IMR-90 (cell line): ENCODE results near the gene NCS1.

ENCODE experiments used
- BHLHE40 ChIP-seq: fragments of 150-350 bp; IDR thresholded peaks from 2 replicates; pipeline ENCODE4 v1.6.1; 2016; ENCODE audit warnings: mild to moderate bottlenecking, low read depth, low read length
- CEBPB ChIP-seq: IDR thresholded peaks from 2 replicates; pipeline ENCODE4 v1.6.1; 2012; ENCODE audit warnings: low read depth, low read length, improper control_type of control experiment
- CHD1 ChIP-seq: IDR thresholded peaks from 2 replicates; pipeline ENCODE4 v1.6.1; 2012; ENCODE audit warnings: low read depth, low read length, improper control_type of control experiment
- MAFK ChIP-seq: IDR thresholded peaks from 2 replicates; pipeline ENCODE4 v1.6.1; 2012; ENCODE audit warnings: low read depth, low read length, improper control_type of control experiment
- MAZ ChIP-seq: IDR thresholded peaks from 2 replicates; pipeline ENCODE4 v1.6.1; 2012; ENCODE audit warnings: low read depth, mild to moderate bottlenecking, low read length, improper control_type of control experiment, moderate library complexity, borderline replicate concordance
- NFE2L2 ChIP-seq: fragments of 150-350 bp; IDR thresholded peaks from 2 replicates; pipeline ENCODE4 v1.6.1; 2016; ENCODE audit warnings: low read depth, mild to moderate bottlenecking, low read length
- POLR2A ChIP-seq: IDR thresholded peaks from 2 replicates; pipeline ENCODE4 v1.6.1; 2012; ENCODE audit warnings: mild to moderate bottlenecking, low read depth, low read length
- RAD21 ChIP-seq: IDR thresholded peaks from 2 replicates; pipeline ENCODE4 v1.6.1; 2012; ENCODE audit warnings: low read length, improper control_type of control experiment
- RCOR1 ChIP-seq: IDR thresholded peaks from 2 replicates; pipeline ENCODE4 v1.6.1; 2012; ENCODE audit warnings: mild to moderate bottlenecking, low read length, improper control_type of control experiment; ENCODE audit not compliant: insufficient replicate concordance
- RFX5 ChIP-seq: IDR thresholded peaks from 2 replicates; pipeline ENCODE4 v1.8.0; 2012; ENCODE audit warnings: low read depth, mild to moderate bottlenecking, low read length, moderate library complexity
- SMC3 ChIP-seq: fragments of 150-350 bp; IDR thresholded peaks from 2 replicates; pipeline ENCODE4 v1.6.1; 2016; ENCODE audit warnings: low read depth, mild to moderate bottlenecking, antibody characterized with exemption, low read length, moderate library complexity
- TF ChIP-seq, protein P1 (sequence below): conservative IDR thresholded peaks from 2 replicates; pipeline ENCODE4 v1.5.1; 2012; ENCODE audit warnings: mild to moderate bottlenecking, low read depth, low read length, improper control_type of control experiment
- TF ChIP-seq, protein P2 (sequence below): fragments of 150-350 bp; IDR thresholded peaks from 2 replicates; pipeline ENCODE4 v1.6.1; 2017; ENCODE audit warnings: mild to moderate bottlenecking, antibody characterized with exemption, low read length, low read depth

DNA sequence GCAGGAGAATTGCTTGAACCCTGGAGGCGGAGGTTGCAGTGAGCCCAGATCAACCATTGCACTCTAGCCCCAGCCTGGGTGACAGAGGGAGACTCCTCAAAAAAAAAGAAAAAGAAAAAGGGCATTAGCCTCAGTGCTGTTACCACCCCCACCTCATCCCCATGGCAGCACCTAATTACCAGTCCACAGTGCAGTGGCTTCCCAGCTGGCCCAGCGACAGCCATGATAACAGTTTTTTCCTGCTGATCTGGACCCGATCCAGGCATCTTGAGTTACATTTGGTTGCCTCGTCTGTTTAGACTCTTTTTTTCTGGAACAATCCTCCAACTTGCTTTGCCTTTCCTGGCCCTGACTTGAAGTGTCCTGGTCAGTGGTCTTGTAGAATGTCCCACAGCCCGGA, 24.4 kb downstream of the NCS1 start:
- TF ChIP-seq POLR2A, result no peak
- no peak for TF ChIP-seq MAFK
- TF ChIP-seq, protein P1, sequence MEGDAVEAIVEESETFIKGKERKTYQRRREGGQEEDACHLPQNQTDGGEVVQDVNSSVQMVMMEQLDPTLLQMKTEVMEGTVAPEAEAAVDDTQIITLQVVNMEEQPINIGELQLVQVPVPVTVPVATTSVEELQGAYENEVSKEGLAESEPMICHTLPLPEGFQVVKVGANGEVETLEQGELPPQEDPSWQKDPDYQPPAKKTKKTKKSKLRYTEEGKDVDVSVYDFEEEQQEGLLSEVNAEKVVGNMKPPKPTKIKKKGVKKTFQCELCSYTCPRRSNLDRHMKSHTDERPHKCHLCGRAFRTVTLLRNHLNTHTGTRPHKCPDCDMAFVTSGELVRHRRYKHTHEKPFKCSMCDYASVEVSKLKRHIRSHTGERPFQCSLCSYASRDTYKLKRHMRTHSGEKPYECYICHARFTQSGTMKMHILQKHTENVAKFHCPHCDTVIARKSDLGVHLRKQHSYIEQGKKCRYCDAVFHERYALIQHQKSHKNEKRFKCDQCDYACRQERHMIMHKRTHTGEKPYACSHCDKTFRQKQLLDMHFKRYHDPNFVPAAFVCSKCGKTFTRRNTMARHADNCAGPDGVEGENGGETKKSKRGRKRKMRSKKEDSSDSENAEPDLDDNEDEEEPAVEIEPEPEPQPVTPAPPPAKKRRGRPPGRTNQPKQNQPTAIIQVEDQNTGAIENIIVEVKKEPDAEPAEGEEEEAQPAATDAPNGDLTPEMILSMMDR, result no peak
- TF ChIP-seq, protein P2, sequence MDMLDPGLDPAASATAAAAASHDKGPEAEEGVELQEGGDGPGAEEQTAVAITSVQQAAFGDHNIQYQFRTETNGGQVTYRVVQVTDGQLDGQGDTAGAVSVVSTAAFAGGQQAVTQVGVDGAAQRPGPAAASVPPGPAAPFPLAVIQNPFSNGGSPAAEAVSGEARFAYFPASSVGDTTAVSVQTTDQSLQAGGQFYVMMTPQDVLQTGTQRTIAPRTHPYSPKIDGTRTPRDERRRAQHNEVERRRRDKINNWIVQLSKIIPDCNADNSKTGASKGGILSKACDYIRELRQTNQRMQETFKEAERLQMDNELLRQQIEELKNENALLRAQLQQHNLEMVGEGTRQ, result no peak
- no peak for TF ChIP-seq RCOR1
- no peak for TF ChIP-seq SMC3
- no peak for TF ChIP-seq MAZ
- no peak for TF ChIP-seq RAD21
- TF ChIP-seq BHLHE40, result no peak
- TF ChIP-seq CEBPB, result no peak
- no peak for TF ChIP-seq NFE2L2
- no peak for TF ChIP-seq RFX5
- TF ChIP-seq CHD1, result no peak
